ENCODE results near the gene MUTYH.
A peak's percentile ranks its signal among the peaks of the same experiment; 100 is the strongest.
"Not testable (repeated sequence)": the region's sequence is repeated elsewhere in the genome, so short reads cannot be mapped to it uniquely, and the experiment has no call there.

MUTYH gene

DNA sequence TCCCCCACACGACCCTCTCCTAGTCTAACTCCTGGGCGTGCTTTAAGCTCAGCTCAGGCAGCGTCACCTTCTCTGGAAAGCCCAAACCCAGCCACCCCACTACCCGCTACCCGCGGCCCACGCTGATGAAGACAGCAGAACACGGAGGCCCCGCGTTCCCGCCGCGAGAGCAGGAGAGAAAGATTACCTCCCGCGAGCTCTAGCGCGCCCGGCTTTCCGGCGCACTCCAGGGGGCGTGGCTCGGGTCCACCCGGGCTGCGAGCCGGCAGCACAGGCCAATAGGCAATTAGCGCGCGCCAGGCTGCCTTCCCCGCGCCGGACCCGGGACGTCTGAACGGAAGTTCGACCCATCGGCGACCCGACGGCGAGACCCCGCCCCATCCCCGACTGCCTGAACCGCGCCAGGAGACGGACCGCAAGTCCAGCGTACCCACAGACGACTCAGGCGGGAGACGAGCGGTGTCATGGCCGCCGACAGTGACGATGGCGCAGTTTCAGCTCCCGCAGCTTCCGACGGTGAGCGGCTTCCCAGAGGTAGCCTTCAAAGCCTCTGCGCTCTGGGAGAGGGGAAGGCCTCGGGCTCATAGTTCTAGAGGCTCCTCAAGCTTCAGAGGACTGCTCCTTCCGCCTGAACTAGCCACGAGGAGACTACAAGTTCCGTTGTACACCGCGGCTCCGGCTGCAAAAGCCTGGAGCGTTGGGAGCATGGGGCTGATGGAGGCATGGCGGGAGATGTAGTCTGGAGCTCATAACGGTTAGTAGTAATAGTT lies at the start of gene MUTYH, which contains the start of gene TOE1:
MUTYH (minus strand) TSS at position 652 of the 770 bp plus-strand sequence. CDS start 5,935 bp downstream, outside the sequence.
TOE1 (plus strand) TSS at position 382 of the 770 bp plus-strand sequence; CDS start at position 465, 83 bp downstream.
- DNase-seq, result peak; percentile 47 to 91 (median 83)

DNA sequence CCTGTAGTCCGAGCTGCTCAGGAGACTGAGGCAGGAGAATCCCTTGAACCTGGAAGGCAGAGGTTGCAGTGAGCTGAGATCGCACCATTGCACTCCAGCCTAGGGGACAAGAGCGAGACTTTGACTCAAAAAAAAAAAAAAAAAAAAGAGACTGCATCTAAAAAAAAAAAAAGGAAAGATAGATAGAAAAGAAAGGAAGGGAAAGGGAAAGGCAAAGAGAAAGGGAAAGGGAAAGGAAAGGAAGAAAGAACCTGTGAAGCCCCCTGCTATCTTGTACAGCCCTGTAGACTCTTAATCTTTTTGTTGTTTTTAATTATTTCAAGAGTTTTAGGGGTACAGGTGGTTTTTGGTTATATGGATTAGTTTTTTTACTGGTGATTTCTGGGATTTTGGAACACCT lies 46.0 kb upstream of the MUTYH start:
- no peak for DNase-seq

GRCh38 chr1:45385302-45385701 lies 45.1 kb upstream of the MUTYH start:
- DNase-seq, result no peak

DNA sequence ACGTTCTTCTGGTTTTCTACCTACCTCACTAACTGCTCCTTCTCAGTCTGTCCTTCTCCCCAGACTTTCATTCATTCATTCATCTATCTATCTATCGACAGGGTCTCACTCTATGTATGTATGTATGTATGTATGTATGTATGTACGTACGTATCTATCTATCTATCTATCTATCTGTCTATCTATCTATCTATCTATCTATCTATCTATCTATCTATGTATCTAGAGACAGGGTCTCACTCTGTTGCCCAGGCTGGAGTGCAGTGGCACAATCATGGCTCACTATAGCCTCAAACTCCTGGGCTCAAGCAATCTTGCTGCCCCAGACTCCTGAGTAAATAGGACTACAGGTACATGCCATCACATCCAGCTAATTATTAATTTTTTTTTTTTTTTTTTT lies 44.0 kb upstream of the MUTYH start:
- not testable (repeated sequence) for DNase-seq

DNA sequence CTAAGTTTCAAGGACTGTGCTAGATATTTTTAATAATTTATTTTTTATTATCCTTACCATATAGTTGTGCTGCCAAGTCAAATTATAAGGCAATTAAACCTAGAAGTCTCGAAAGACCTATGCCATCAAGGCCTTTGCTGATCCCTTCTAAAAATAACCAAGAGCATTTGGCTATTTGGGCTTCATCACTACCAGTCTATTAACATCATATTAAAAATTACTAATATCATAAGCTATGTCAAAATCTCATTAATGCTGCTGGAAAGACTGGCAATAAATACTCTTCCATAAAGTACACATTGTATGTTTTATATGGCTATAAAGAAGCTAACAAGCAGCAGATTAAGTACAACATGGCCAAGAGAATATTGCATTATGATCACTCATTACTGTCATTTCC lies 43.0 kb upstream of the MUTYH start:
- no peak for DNase-seq

- DNase-seq, result no peak
Observed at GRCh38 chr1:45381243-45381642, 41.0 kb upstream of the MUTYH start.

DNA sequence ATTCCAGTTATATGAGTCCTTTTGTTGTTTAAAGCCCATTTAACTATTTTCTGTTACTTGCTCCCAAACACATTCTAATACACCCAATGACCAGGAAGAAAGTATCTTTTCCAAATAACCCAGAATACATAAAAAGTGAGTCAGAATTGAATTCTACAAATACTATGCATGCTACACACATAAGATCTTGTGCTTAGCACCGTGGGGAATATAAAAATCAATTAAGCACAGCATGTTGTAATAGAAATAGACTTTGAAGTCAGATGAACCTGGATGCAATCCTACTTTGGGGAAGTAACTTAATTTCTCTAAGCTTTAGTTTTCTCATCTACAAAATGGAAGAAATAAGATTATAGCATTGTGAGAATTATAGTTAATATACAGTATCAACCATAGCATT lies 40.5 kb upstream of the MUTYH start:
- DNase-seq, result no peak

- DNase-seq, result no peak
Observed at GRCh38 chr1:45380125-45380524, 39.9 kb upstream of the MUTYH start.

GRCh38 chr1:45379524-45379923 lies 39.3 kb upstream of the MUTYH start:
- no peak for DNase-seq

- no peak for DNase-seq
Observed at GRCh38 chr1:45378184-45378583, 37.9 kb upstream of the MUTYH start.

DNA sequence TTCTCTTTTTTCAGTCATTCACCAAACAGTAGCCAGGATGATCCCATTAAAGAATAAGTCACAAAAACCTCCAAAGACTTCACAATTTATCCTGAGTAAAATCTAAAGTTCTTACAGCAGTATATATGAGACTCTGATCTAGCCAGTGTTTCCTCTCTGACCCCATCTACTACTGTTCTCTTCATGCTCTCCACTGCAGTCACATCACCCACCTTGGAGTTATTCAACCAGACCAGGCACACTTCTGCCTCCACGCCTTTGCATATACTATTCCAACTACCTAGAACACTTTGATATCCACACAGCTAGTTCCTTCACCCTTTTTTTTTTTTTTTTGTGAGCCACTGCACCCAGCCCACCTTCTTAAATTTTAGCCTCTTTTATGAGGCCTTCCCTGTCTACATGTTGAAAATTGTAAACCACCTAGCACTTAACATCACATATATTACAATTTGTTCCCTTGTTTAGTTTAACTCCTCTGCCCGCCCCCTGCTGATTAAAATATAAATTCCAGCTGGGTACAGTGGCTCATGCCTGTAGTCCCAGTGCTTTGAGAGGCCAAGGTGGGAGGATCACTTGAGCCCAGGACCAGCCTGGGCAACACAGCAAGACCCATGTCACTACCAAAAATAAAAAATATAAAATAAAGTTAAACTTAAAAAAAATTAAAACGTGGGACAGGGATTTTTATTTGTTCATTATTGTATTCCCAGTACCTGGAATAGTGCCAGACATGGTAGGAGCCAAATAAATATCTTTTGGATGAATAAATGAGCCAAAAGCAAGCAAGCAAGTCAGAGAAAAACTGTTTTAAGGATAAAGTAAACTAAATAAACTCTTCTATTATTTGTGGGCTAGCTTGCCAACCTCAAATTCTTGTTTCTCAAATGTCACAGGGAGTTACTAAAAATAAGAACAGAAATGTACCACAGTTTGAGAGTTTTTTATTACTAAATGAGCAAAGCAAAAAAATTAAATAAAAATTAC lies 35.2 kb upstream of the MUTYH start:
- no peak for DNase-seq

DNA sequence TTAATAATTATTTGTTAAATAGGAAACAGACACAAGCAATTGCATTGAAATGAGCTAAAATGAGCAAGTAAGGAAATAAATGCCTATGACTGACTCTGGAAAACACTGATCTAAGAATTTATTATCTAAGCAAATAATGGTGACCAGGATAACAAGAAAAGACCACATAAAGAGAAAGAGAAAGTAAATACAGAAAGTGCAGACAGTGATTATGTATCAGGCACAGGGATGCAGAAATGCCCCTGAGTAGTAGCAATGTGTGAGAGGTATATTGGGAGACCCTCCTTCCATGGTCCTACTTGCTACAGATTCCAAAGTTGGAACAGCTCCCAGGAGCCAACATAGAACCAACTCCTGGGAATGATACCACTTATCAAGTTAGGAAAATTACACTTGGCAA lies 33.3 kb upstream of the MUTYH start:
- no peak for DNase-seq

DNA sequence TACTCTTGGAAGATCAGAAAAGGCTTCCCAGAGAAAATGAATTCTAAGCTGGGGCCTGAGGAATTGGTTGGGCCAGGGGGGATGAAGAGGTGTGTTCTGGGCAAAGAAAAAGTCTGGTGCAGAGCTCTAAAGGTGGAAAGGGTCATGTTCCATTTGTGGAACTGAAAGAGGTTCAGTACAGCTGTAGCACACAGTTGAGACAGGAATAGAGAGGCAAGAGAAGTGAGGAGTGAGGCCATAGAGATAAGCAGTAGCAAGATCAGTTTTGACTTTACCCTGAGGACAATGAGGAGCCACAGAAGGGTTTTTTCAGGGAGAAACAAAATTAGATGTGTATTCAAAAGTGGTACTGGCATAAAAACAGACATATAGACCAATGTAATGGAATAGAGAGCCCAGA lies 30.3 kb upstream of the MUTYH start:
- DNase-seq, result no peak

GRCh38 chr1:45365051-45365450 lies 24.8 kb upstream of the MUTYH start:
- peak in 20 of 56 donors; percentile 7 to 42 (median 23) for DNase-seq

- no peak for DNase-seq
Observed at GRCh38 chr1:45364294-45364693, 24.1 kb upstream of the MUTYH start.

DNA sequence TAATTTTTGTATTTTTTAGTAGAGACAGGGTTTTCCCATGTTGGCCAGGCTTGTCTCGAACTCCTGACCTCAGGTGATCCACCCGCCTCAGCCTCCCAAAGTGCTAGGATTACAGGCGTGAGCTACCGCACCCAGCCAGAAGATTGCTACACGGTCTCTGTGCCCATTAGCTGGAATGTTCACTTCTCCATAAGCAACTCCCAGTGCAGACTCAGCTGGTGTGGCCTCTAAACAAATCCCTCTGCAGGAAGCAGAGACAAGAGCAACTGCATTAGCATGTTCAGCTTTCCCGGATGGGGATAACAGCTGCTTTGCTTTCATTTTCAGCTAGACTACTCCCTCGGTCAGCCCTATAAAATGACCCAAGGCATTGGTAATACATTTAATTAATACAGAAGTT lies 20.7 kb upstream of the MUTYH start:
- DNase-seq, result peak in 14 of 56 donors; percentile 1 to 32 (median 12)

GRCh38 chr1:45359882-45360513 lies 19.8 kb upstream of the MUTYH start:
- peak in 46 of 56 donors; percentile 3 to 84 (median 32) for DNase-seq

GRCh38 chr1:45356186-45356585 lies 15.9 kb upstream of the MUTYH start:
- no peak for DNase-seq

- no peak for DNase-seq
Observed at GRCh38 chr1:45355683-45356082, 15.4 kb upstream of the MUTYH start.

- no peak for DNase-seq
Observed at GRCh38 chr1:45354838-45355237, 14.6 kb upstream of the MUTYH start.

DNA sequence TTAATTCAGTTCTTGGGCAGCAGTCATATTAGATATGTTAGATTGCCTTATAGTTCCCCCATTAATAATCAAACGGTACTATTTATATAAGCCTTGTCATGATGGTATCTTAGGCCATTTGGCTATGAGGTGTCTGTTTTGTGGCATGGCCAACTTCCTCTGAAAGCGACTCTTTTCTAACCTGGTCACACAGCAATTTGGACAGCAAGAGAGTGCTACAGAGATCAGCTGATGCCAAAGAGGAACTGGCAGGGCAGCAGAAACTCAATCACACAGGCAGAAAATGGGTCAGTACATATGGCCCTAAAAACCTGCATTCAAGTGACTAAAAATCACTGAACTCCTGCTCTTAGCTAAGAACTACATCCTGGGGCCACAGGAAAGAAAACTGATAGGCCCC lies 13.4 kb upstream of the MUTYH start:
- DNase-seq, result peak in 5 of 56 donors; percentile 4 to 37 (median 16)

GRCh38 chr1:45351508-45351907 lies 11.3 kb upstream of the MUTYH start:
- no peak for DNase-seq

Data from nucleus accumbens (tissue), 56 donors.